CD8-positive, alpha-beta memory T cell (primary cell): Measurements from ENCODE around the gene BNC1. TPM values are rescaled to one million over a fixed set of nuclear protein-coding genes. Genes with fewer than 3 reads are reported as not detected.

Experiments used
- CTCF ChIA-PET: fragments of 350-600 bp; sonication (Branson Sonifier 250); formaldehyde crosslinking; loops from one replicate; lab custom pipeline; 2021; ENCODE audit warnings: antibody characterized with exemption; lab: Charles Lee
- POLR2A ChIA-PET: fragments of 350-600 bp; sonication (Branson Sonifier 250); formaldehyde crosslinking; loops from one replicate; lab custom pipeline; 2021; ENCODE audit warnings: antibody characterized with exemption; lab: Charles Lee
- DNase-seq, 5 donors: peaks; one replicate each; pipeline versions ENCODE4 v3.0.0 to v3.0.0-alpha.2; 2020 to 2022; ENCODE audit warnings: mixed read lengths in 1 of 5
- H3K27ac ChIP-seq: one replicate; pipeline ENCODE4 v1.7.0; 2013; ENCODE audit warnings: low read depth, mild to moderate bottlenecking, low read length, moderate library complexity
- H3K27me3 ChIP-seq: 2 replicates; pipeline ENCODE4 v1.7.0; 2013; ENCODE audit warnings: low read length, mild to moderate bottlenecking; ENCODE audit not compliant: insufficient read depth, poor library complexity, severe bottlenecking
- H3K36me3 ChIP-seq: 2 replicates; pipeline ENCODE4 v1.7.0; 2013; ENCODE audit warnings: mild to moderate bottlenecking, low read length, moderate library complexity; ENCODE audit not compliant: insufficient read depth
- H3K4me1 ChIP-seq: 2 replicates; pipeline ENCODE4 v1.7.0; 2013; ENCODE audit warnings: mild to moderate bottlenecking, low read length, moderate library complexity; ENCODE audit not compliant: insufficient read depth
- H3K4me3 ChIP-seq: 2 replicates; pipeline ENCODE4 v1.7.0; 2013; ENCODE audit warnings: mild to moderate bottlenecking, low read length
- H3K9me3 ChIP-seq: 2 replicates; pipeline ENCODE4 v1.7.0; 2013; ENCODE audit warnings: mild to moderate bottlenecking, low read length
- H3K27ac Mint-ChIP-seq, 8 donors: one replicate each; pipeline ENCODE4 v1.8.0; 2020 to 2021; ENCODE audit warnings: mixed read lengths in 8 of 8, mild to moderate bottlenecking in 6 of 8, inconsistent platforms in 3 of 8, moderate library complexity in 3 of 8
- H3K27me3 Mint-ChIP-seq, 2 donors: one replicate each; pipeline ENCODE4 v1.8.0; 2020 to 2021; ENCODE audit warnings: mixed read lengths in 2 of 2, mild to moderate bottlenecking in 1 of 2, moderate library complexity in 1 of 2
- H3K36me3 Mint-ChIP-seq, 3 donors: one replicate each; pipeline ENCODE4 v1.8.0; 2020 to 2021; ENCODE audit warnings: mixed read lengths in 3 of 3, inconsistent platforms in 1 of 3, mild to moderate bottlenecking in 1 of 3
- H3K4me1 Mint-ChIP-seq, 3 donors: one replicate each; pipeline ENCODE4 v1.8.0; 2020 to 2021; ENCODE audit warnings: mixed read lengths in 3 of 3, inconsistent platforms in 1 of 3, mild to moderate bottlenecking in 1 of 3
- H3K4me3 Mint-ChIP-seq, 7 donors: one replicate each; pipeline ENCODE4 v1.8.0; 2020 to 2021; ENCODE audit warnings: mixed read lengths in 7 of 7, mild to moderate bottlenecking in 6 of 7, moderate library complexity in 4 of 7, inconsistent platforms in 2 of 7
- H3K9me3 Mint-ChIP-seq, 5 donors: one replicate each; pipeline ENCODE4 v1.8.0; 2020 to 2022; ENCODE audit warnings: mixed read lengths in 5 of 5, mild to moderate bottlenecking in 3 of 5, moderate library complexity in 2 of 5, inconsistent platforms in 1 of 5
- polyA plus RNA-seq: library from polyadenylated mRNA; unstranded; fragments of 300-500 nt; fragmentation: Illumina TruSeq; gene quantifications from one replicate; pipeline ENCODE4 v1.2.3, GENCODE V29; 2021
- total RNA-seq, 2 experiments: library from RNA; stranded (reverse); gene quantifications; one replicate each; pipeline ENCODE4 v1.2.3, GENCODE V29; 2021

Gene BNC1
- total and polyA plus RNA-seq, 3 experiments from 2014 or later = not detected

- Histone ChIP-seq H3K4me3 (no peak overlapping the region), H3K27ac (no peak overlapping the region), H3K9me3 (no peaks in the 10 kb centered on the region), H3K27me3 (peaks cover 8% of the 10 kb centered on the region), H3K4me1 (no peaks in the 10 kb centered on the region), H3K36me3 (no peaks in the 10 kb centered on the region)
- no peaks in the 10 kb centered on the region for H3K36me3 Mint-ChIP-seq
- H3K9me3 Mint-ChIP-seq = peaks cover 0 to 4% (median 0%) of the 10 kb centered on the region in 5 donors
- peak overlapping the region in 1 of 7 donors; percentile 19 for H3K4me3 Mint-ChIP-seq
- H3K27me3 Mint-ChIP-seq = peaks cover 50 to 75% of the 10 kb centered on the region in 2 donors
- peaks cover 0 to 15% (median 11%) of the 10 kb centered on the region in 3 donors for H3K4me1 Mint-ChIP-seq
- no peak overlapping the region for H3K27ac Mint-ChIP-seq
- ChIA-PET CTCF (no interaction called here), POLR2A (no interaction called here)
- DNase-seq = no peak
These were observed 1.7 kb downstream of the BNC1 start for GRCh38 chr15:83282776-83283137.

GRCh38 chr15:83282141-83282540 is 2.3 kb downstream of the BNC1 start:
- POLR2A ChIA-PET = no interaction called here

GRCh38 chr15:83278191-83278590 is 6.3 kb downstream of the BNC1 start:
- ChIA-PET POLR2A (no interaction called here), CTCF (no interaction called here)
- Histone ChIP-seq H3K4me3 (no peak overlapping the region), H3K36me3 (no peaks in the 10 kb centered on the region), H3K27me3 (peaks cover 8% of the 10 kb centered on the region), H3K4me1 (no peaks in the 10 kb centered on the region), H3K9me3 (no peaks in the 10 kb centered on the region), H3K27ac (no peak overlapping the region)
- Mint-ChIP-seq H3K27ac (no peak overlapping the region), H3K27me3 (peaks cover 33 to 73% of the 10 kb centered on the region in 2 donors), H3K4me3 (no peak overlapping the region), H3K36me3 (peaks cover 0 to 3% (median 0%) of the 10 kb centered on the region in 3 donors), H3K9me3 (peaks cover 0 to 9% (median 0%) of the 10 kb centered on the region in 5 donors), H3K4me1 (peaks cover 0 to 4% (median 3%) of the 10 kb centered on the region in 3 donors)
- DNase-seq = no peak

More at GRCh38 chr15:83282141-83282540, 2.3 kb downstream of the BNC1 start:
- CTCF ChIA-PET = no interaction called here
- H3K36me3 Mint-ChIP-seq = no peaks in the 10 kb centered on the region
- H3K36me3 ChIP-seq = no peaks in the 10 kb centered on the region
- H3K4me3 Mint-ChIP-seq = no peak overlapping the region
- no peak for DNase-seq
- H3K9me3 ChIP-seq = no peaks in the 10 kb centered on the region
- H3K9me3 Mint-ChIP-seq = peaks cover 0 to 6% (median 0%) of the 10 kb centered on the region in 5 donors
- H3K4me1 Mint-ChIP-seq = peaks cover 0 to 15% (median 11%) of the 10 kb centered on the region in 3 donors
- no peak overlapping the region for H3K27ac Mint-ChIP-seq
- no peak overlapping the region for H3K4me3 ChIP-seq
- H3K27me3 Mint-ChIP-seq = peaks cover 48 to 71% of the 10 kb centered on the region in 2 donors
- no peak overlapping the region for H3K27ac ChIP-seq
- H3K4me1 ChIP-seq = no peaks in the 10 kb centered on the region
- H3K27me3 ChIP-seq = peaks cover 8% of the 10 kb centered on the region

- Histone ChIP-seq H3K9me3 (no peaks in the 10 kb centered on the region), H3K27me3 (peaks cover 4% of the 10 kb centered on the region), H3K36me3 (no peaks in the 10 kb centered on the region), H3K4me3 (no peak overlapping the region), H3K27ac (no peak overlapping the region), H3K4me1 (no peaks in the 10 kb centered on the region)
- no peak for DNase-seq
- Mint-ChIP-seq H3K36me3 (peaks cover 0 to 3% (median 0%) of the 10 kb centered on the region in 3 donors), H3K9me3 (peaks cover 0 to 9% (median 0%) of the 10 kb centered on the region in 5 donors), H3K4me3 (no peak overlapping the region), H3K27me3 (peaks cover 20 to 59% of the 10 kb centered on the region in 2 donors), H3K27ac (no peak overlapping the region), H3K4me1 (no peaks in the 10 kb centered on the region)
- CTCF ChIA-PET = no interaction called here
- POLR2A ChIA-PET = no interaction called here
These were observed 7.8 kb downstream of the BNC1 start for GRCh38 chr15:83276661-83277060.

GRCh38 chr15:83275412-83275811 is 9.1 kb downstream of the BNC1 start:
- Histone ChIP-seq H3K4me3 (no peak overlapping the region), H3K36me3 (no peaks in the 10 kb centered on the region), H3K27me3 (no peaks in the 10 kb centered on the region), H3K4me1 (no peaks in the 10 kb centered on the region), H3K27ac (no peak overlapping the region), H3K9me3 (no peaks in the 10 kb centered on the region)
- H3K9me3 Mint-ChIP-seq = peaks cover 0 to 9% (median 0%) of the 10 kb centered on the region in 5 donors
- no peak for DNase-seq
- no peaks in the 10 kb centered on the region for H3K4me1 Mint-ChIP-seq
- CTCF ChIA-PET = no interaction called here
- H3K36me3 Mint-ChIP-seq = peaks cover 0 to 3% (median 0%) of the 10 kb centered on the region in 3 donors
- H3K4me3 Mint-ChIP-seq = no peak overlapping the region
- H3K27me3 Mint-ChIP-seq = peaks cover 20 to 46% of the 10 kb centered on the region in 2 donors
- POLR2A ChIA-PET = no interaction called here
- no peak overlapping the region for H3K27ac Mint-ChIP-seq

GRCh38 chr15:83270176-83270575 is 14.3 kb downstream of the BNC1 start:
- H3K27me3 Mint-ChIP-seq = peaks cover 9 to 27% of the 10 kb centered on the region in 2 donors
- no peaks in the 10 kb centered on the region for H3K4me1 Mint-ChIP-seq
- H3K27me3 ChIP-seq = no peaks in the 10 kb centered on the region
- no peak overlapping the region for H3K27ac ChIP-seq
- peaks cover 0 to 3% (median 0%) of the 10 kb centered on the region in 3 donors for H3K36me3 Mint-ChIP-seq
- H3K36me3 ChIP-seq = no peaks in the 10 kb centered on the region
- H3K9me3 Mint-ChIP-seq = no peaks in the 10 kb centered on the region
- H3K4me1 ChIP-seq = no peaks in the 10 kb centered on the region
- H3K4me3 ChIP-seq = no peak overlapping the region
- H3K27ac Mint-ChIP-seq = no peak overlapping the region
- DNase-seq = no peak
- POLR2A ChIA-PET = no interaction called here
- H3K4me3 Mint-ChIP-seq = no peak overlapping the region
- no peaks in the 10 kb centered on the region for H3K9me3 ChIP-seq
- CTCF ChIA-PET = no interaction called here

- H3K9me3 Mint-ChIP-seq = no peaks in the 10 kb centered on the region
- Histone ChIP-seq H3K9me3 (no peaks in the 10 kb centered on the region), H3K4me1 (no peaks in the 10 kb centered on the region), H3K36me3 (no peaks in the 10 kb centered on the region), H3K4me3 (no peak overlapping the region), H3K27ac (no peak overlapping the region), H3K27me3 (no peaks in the 10 kb centered on the region)
- POLR2A ChIA-PET = no interaction called here
- DNase-seq = no peak
- H3K4me1 Mint-ChIP-seq = no peaks in the 10 kb centered on the region
- H3K27me3 Mint-ChIP-seq = peaks cover 9 to 30% of the 10 kb centered on the region in 2 donors
- no peak overlapping the region for H3K4me3 Mint-ChIP-seq
- H3K36me3 Mint-ChIP-seq = no peaks in the 10 kb centered on the region
- CTCF ChIA-PET = no interaction called here
- no peak overlapping the region for H3K27ac Mint-ChIP-seq
These were observed 16.3 kb downstream of the BNC1 start for GRCh38 chr15:83268147-83268546.

GRCh38 chr15:83262594-83263315 is 21.7 kb downstream of the BNC1 start:
- Histone ChIP-seq H3K4me1 (no peaks in the 10 kb centered on the region), H3K27ac (no peak overlapping the region), H3K36me3 (no peaks in the 10 kb centered on the region), H3K27me3 (no peaks in the 10 kb centered on the region), H3K9me3 (no peaks in the 10 kb centered on the region), H3K4me3 (no peak overlapping the region)
- no peak overlapping the region for H3K27ac Mint-ChIP-seq
- ChIA-PET CTCF (no interaction called here), POLR2A (no interaction called here)
- peaks cover 2 to 31% of the 10 kb centered on the region in 2 donors for H3K27me3 Mint-ChIP-seq
- no peak for DNase-seq
- no peaks in the 10 kb centered on the region for H3K36me3 Mint-ChIP-seq
- H3K9me3 Mint-ChIP-seq = no peaks in the 10 kb centered on the region
- H3K4me1 Mint-ChIP-seq = no peaks in the 10 kb centered on the region
- no peak overlapping the region for H3K4me3 Mint-ChIP-seq
